ENCODE results near the gene TMOD1.

DNA sequence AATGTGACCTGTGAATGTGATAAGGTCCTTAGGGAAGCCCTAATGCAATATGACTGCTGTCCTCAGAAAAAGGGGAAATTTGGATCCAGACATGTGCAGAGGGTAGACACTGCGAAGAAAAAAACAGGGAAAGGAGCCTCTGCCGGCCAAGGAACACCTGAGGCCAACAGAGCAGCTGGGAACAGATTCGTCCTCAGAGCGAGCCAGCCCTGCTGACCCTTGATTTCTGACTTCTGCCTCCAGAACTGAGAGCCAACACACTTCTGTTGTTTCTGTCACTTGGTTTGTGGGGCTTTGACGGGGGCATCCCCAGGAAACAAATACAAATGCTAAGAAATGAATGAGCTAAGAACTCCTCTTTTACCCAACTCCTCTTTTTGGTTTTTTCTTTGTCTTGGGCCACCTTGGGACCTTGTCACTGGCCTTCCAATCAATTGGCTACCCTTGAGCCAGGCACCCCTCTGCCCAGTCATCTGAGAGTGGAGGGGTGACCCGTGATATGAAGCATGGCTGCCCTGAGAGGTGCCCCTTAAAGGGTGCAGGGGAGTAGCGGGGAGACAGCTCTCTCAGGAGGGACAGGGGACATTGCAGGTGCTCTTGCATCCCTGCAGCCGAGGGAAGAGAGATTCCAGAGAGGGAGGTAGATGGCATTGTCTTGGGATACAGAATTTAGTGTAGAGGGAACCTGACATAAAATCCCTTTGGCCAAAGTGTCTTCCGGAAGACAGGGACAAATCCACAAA lies 16.9 kb downstream of the TMOD1 start:
- TF ChIP-seq, protein P1, sequence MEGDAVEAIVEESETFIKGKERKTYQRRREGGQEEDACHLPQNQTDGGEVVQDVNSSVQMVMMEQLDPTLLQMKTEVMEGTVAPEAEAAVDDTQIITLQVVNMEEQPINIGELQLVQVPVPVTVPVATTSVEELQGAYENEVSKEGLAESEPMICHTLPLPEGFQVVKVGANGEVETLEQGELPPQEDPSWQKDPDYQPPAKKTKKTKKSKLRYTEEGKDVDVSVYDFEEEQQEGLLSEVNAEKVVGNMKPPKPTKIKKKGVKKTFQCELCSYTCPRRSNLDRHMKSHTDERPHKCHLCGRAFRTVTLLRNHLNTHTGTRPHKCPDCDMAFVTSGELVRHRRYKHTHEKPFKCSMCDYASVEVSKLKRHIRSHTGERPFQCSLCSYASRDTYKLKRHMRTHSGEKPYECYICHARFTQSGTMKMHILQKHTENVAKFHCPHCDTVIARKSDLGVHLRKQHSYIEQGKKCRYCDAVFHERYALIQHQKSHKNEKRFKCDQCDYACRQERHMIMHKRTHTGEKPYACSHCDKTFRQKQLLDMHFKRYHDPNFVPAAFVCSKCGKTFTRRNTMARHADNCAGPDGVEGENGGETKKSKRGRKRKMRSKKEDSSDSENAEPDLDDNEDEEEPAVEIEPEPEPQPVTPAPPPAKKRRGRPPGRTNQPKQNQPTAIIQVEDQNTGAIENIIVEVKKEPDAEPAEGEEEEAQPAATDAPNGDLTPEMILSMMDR (conservative IDR thresholded peaks at IDR 0.05; ENCODE audit: low read depth, low read length): no peak
- no peak for TF ChIP-seq EZH2 (IDR thresholded peaks at IDR 0.05; ENCODE audit: low read length, unreplicated experiment)
